GM04503 (cell line): ENCODE data around the gene HMGB2.

ENCODE experiments used
- DNase-seq: peaks from one replicate; pipeline ENCODE4 v3.0.0-alpha.2; 2012; ENCODE audit warnings: low read depth

The HMGB2 gene

GRCh38 chr4:173288296-173288695 is 45.9 kb downstream of the HMGB2 start:
- no peak for DNase-seq

GRCh38 chr4:173287486-173287885 is 46.7 kb downstream of the HMGB2 start:
- no peak for DNase-seq

GRCh38 chr4:173284463-173284862 is 49.7 kb downstream of the HMGB2 start:
- no peak for DNase-seq

- DNase-seq, result no peak
Measured at GRCh38 chr4:173282626-173283025, 51.5 kb downstream of the HMGB2 start.

GRCh38 chr4:173282256-173282562 is 51.9 kb downstream of the HMGB2 start:
- no peak for DNase-seq

GRCh38 chr4:173281406-173282255 is 52.5 kb downstream of the HMGB2 start:
- DNase-seq, result no peak
